Activated T-helper 9 cell treated with anti-CD3 and anti-CD28 coated beads, Interleukin-2, amount 50 U/mL, for 16 hours (primary cell): ENCODE results near the gene CPXM2.

Experiments
- DNase-seq: peaks from one replicate; pipeline ENCODE4 v3.0.0-alpha.2; 2020; ENCODE audit warnings: low read depth

Gene CPXM2

GRCh38 chr10:123771877-123772644 is 119.5 kb downstream of the CPXM2 start:
- no peak for DNase-seq

- no peak for DNase-seq
Observed at GRCh38 chr10:123769647-123770046, 122.0 kb downstream of the CPXM2 start.

DNA sequence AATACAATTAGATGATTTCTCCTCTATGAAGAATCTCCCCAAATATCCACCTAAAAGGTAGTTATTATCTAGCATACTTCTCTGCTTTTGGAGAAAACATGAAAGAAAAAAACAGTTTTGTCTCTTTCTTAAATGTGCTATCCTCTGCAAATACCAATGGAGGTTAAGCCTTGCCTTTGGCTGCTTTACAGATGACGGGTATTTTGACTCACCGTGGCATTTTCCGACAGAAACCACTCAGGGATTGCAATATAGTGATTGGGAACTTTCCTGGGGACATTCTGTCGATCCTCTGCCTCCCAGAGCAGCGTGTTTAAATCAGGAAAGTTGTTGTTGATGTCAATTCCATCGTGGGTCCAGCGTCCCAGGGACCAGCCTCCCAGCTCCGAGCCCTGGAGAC is 124.8 kb downstream of the CPXM2 start:
- no peak for DNase-seq

DNA sequence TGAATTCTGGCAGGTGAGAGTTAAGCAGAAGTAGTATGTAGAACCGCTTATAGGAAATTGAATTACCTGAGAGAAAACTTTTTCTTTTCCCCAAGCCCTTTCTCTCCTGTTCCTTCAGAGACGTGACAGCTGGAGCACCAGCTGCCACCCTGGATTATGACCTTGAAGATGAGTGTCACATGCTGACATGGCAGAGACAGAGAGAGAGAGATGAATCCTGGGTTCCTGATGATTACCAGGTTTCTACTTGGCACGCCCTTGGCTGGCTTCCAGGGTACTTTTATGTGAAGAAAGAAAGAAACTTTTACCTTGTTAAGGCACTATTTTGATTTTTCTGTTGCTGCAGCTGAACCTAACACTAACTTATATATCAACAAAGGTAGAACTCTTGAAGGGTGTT is 125.6 kb downstream of the CPXM2 start:
- DNase-seq: no peak

- DNase-seq: no peak
Observed at GRCh38 chr10:123761666-123762230, 129.9 kb downstream of the CPXM2 start.

DNA sequence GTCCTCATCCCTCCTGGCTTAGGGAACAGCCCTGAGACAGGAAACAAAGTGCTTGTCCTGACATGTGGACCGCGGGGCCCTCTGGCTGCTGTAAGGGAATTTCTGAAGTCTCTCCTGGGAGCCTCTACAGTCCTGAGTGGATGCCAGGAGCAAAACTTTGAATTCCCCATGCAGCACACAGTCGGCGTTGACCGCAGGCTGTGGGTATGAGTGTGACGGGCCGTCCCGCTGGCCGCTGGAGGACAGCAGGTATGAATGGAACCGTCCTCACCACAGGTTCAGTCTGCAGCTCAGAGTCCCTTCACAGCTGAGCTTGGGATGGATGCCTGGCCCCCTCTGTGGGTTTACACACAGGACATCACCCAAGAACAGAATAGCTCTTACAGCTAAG is 130.6 kb downstream of the CPXM2 start:
- DNase-seq: no peak

DNA sequence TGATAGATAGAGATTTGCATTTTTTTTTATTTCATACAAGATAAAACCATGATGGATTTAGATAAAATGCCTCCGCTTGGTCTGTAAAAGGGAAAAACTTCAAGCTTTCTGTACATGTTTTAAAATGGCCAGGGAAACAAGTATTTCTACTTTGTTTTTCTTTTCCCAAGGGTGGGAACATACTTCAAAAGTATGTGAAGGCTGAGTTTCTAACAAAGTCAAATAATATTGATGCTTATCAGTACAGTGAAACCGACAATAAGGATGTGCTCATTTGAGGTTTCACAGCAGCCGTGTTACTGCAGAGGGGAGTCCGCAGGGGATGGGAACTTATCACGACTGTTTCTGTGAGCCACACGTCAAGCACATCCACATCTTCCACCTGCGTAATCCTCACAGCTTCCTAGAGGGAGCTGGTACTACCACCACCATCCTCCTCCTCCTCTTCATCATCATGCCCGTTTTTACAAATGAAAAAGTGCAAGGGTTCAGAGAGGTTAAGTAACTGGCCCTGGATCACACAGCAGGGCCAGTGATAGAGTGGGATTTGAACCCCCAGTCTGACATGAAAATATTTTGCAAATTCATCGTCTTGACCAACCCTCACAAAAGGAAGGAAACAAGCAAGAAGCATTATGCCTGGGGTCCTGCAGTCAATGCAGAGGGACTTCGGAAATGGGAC is 131.1 kb downstream of the CPXM2 start:
- DNase-seq: no peak

DNA sequence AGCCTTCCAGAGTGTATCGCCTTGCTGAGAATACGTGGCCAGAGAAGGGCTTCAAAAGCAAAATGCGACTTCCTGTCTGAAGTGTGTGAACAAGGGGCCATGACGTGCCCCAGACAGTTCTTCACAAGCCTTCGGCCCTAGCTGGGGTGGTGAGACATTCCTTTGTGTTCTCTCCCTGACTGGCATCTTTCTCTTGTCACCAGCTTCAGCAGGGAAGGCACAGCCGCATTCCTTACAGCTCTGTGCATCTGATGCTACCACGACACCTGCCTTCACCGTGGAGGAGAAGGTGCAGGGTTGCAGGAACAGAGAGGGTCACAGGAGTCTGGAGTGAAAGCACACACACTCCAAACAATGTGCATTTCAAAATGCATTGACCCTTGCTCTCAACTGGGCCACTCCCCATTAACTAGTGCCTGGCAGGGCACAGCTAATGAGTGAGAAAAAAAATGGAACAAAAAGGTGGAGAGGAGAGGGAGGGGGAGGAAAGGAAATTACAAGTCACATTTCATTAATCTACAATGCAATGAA is 132.0 kb downstream of the CPXM2 start:
- DNase-seq: no peak

DNA sequence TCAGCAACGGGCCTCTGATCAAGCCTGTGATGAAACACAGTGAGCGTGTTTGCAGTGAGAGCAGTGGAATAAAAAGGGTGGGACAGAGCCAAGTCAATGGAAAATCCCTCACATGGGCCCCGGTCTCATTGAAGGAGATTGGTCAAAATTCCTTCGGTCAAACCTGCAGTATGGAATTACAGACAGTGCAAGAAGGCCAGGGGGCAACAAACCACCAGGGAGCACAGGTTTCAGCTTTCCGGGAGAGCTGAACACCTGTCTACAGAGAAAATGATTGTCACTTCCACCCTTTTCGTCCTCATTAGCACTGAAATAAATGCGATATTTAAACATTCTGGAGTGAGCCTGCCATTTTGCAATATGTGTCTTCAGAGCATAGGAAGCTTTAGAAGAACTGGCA is 132.6 kb downstream of the CPXM2 start:
- no peak for DNase-seq

DNA sequence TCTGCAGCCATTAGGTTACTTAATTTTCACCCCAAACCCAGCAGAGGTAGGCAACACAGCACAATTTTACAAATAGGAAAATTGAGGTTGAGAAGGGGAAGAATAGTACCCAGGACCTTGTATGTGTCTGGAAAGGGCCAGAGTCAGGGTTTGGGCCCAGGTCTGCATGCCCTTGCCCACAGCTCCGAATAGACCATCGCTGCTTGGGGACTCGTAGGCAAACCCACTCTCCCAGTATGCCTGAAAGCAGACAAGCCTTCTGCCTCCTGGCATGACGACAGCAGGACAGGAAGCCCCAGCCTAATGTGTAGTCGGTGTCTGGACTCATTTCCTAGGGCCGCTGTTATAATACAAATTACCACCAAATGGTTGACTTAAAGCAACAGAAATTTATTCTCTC is 133.8 kb downstream of the CPXM2 start:
- no peak for DNase-seq

DNA sequence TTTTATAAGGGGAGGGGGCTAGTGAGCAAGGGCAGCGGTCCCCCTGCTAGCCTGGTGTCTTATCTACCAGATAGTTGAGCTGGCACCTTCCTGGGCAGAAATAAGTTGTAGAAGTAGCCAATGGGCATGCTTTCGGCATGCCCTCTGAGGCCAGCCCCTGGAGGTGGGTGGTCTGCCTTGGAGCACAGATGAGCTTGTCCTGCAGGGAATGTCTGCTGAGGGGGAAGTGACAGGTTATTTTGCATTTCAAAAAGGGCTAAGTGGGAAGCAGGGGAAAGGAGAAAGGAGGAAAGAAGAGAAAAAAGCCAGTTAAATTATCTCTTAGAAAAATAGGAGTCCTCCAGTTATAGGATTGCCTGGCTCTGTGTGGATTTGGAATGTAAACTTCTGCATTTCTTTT is 136.5 kb downstream of the CPXM2 start:
- DNase-seq: no peak

DNA sequence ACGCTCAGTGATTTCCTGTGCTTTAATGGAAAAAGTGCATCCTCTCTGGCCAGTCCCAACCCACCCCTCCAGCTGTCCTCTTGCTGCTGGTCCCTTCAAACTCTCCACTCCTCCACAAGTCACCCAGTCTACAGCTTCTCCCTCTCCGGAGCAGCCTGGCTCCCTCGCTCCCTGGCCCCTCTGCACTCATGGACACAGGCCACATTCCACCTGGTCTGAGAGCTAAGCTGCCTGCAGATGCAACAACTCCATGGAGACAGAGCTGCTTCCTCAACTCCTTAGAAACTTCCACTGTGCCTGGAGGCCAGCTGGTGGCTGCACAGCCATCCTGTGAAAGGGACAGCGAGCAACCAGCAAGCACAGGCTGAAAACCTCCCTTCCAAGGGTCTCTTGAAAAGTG is 137.5 kb downstream of the CPXM2 start:
- no peak for DNase-seq

GRCh38 chr10:123751342-123752134 is 140.1 kb downstream of the CPXM2 start:
- DNase-seq: no peak

- DNase-seq: no peak
Observed at GRCh38 chr10:123750901-123751300, 140.7 kb downstream of the CPXM2 start.

DNA sequence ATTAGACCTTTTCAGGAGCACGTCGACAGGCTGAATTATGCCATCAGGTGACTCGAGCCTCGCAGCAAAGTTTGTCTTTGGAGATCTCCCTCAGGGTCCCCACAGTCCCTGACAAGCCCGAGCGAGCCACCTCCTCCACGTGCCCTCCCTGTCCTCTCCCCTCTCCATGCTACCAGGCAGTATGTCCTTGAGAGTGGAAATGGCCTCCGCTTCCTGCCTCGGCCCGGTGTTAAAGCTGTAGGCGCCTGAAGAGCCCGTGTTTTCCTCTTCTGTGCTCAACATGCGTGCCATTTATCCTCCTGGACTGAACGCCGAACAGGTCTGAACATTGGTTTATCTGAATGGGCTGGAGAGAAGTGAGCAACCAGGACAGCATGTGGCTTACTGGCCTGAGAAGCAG is 142.9 kb downstream of the CPXM2 start:
- DNase-seq: no peak

GRCh38 chr10:123747426-123747825 is 144.2 kb downstream of the CPXM2 start:
- no peak for DNase-seq

DNA sequence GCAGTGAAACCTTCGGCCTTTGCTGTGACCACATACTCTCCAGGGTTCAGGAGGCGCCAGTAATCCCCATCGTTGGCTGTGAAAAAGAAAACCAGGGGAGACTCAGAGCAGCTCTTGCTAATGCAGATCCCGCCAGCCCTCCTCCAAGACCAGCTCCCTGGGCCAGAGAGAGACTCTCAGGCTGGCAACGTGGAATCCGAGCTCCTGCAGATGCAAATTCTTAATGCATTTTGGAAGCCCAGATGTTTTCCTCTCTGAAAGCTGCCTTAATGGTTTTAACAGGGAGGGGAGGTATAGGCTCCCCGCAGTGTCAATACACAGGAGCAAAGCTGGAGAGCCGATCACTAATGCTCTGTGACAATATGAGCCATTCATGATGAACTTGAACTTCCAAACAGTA is 144.7 kb downstream of the CPXM2 start:
- no peak for DNase-seq

DNA sequence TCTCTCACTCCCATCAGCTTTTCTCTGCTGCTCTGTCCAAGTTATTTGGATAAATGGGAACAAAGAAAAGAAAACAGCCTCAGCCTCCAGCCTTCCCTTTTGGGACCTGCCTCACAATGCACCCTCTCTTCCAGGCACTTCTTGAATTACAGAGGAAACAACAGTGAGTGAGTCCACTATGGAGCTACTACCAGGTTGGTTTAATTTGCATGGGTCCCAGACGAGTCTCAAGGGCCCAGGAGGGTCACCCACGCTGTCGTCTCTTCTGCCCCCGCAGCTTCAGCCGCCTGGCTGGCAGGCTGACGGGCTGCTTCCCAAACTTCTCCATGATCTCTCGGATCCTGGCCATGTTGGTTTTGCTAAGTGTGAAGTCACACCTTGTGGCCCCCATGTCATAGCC is 145.1 kb downstream of the CPXM2 start:
- no peak for DNase-seq

DNA sequence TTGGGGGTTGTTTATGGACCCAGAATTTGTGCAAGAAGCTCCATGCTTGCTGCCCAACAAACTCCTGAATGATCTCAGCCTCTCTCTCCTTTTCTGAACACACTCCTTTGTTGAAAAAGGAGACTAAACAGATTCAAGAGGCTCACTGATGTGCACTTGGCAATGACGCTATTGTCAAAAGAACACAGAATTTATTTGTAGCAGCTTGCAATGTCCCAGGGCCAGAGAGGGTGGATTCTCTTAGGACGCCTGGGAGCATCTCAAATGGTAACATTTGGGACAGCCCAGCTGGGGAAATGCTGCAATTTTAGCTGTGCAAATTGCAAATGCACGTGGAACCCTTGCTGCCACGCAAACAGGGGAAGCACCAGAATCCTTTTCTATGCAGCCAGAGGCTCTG is 145.5 kb downstream of the CPXM2 start:
- DNase-seq: no peak

DNA sequence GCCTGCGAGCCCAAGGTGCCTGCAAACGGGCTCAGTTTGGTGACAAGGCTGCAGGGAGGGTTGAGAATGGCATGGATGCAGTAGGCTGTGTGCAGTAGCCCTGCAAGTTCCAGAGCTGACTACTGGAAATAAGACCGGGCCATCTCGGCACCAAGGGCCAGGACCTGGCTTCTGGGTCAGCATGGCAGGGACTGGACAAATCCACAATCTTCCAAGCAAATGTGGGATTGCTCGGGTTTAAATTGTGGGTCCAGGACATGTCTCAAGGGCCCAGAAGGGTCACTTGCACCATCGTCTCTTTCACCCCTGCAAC is 147.4 kb downstream of the CPXM2 start:
- DNase-seq: no peak

GRCh38 chr10:123743441-123744223 is 148.0 kb downstream of the CPXM2 start:
- DNase-seq: no peak
